ENCODE data around the gene HCLS1.
A peak's percentile ranks its signal among the peaks of the same experiment; 100 is the strongest.

Gene HCLS1

GRCh38 chr3:121642601-121643314 lies 17.9 kb downstream of the HCLS1 start:
- H3K36me3 Mint-ChIP-seq (ENCODE audit: low read depth): peaks cover 86% of the 10 kb centered on the region
- no peak overlapping the region for H3K4me3 Mint-ChIP-seq
- intact Hi-C loops (cut with micrococcal nuclease): no loop called here
- H3K27me3 Mint-ChIP-seq: no peaks in the 10 kb centered on the region
- no peaks in the 10 kb centered on the region for H3K9me3 Mint-ChIP-seq
- no peaks in the 10 kb centered on the region for H3K4me1 Mint-ChIP-seq (ENCODE audit: low read depth)
- no peak overlapping the region for H3K27ac Mint-ChIP-seq

- H3K9me3 Mint-ChIP-seq: no peaks in the 10 kb centered on the region
- H3K4me1 Mint-ChIP-seq (ENCODE audit: low read depth): no peaks in the 10 kb centered on the region
- H3K4me3 Mint-ChIP-seq: no peak overlapping the region
- intact Hi-C loops (cut with micrococcal nuclease): no loop called here
- peaks cover 92% of the 10 kb centered on the region for H3K36me3 Mint-ChIP-seq (ENCODE audit: low read depth)
- H3K27ac Mint-ChIP-seq: no peak overlapping the region
- H3K27me3 Mint-ChIP-seq: no peaks in the 10 kb centered on the region
Measured at GRCh38 chr3:121641127-121641526, 19.6 kb downstream of the HCLS1 start.

- no peaks in the 10 kb centered on the region for H3K27me3 Mint-ChIP-seq
- H3K36me3 Mint-ChIP-seq (ENCODE audit: low read depth): peaks cover 100% of the 10 kb centered on the region
- no peak overlapping the region for H3K27ac Mint-ChIP-seq
Measured at GRCh38 chr3:121637922-121638321, 22.8 kb downstream of the HCLS1 start.

GRCh38 chr3:121630355-121630754 lies 30.3 kb downstream of the HCLS1 start:
- Mint-ChIP-seq H3K27ac (peak overlapping the region; percentile 2), H3K27me3 (no peaks in the 10 kb centered on the region), H3K9me3 (no peaks in the 10 kb centered on the region), H3K4me1 (ENCODE audit: low read depth) (no peaks in the 10 kb centered on the region), H3K36me3 (ENCODE audit: low read depth) (peaks cover 69% of the 10 kb centered on the region), H3K4me3 (no peak overlapping the region)
- intact Hi-C loops (cut with micrococcal nuclease): no loop called here

More at GRCh38 chr3:121637922-121638321, 22.8 kb downstream of the HCLS1 start:
- intact Hi-C loops (cut with micrococcal nuclease): no loop called here
- Mint-ChIP-seq H3K9me3 (no peaks in the 10 kb centered on the region), H3K4me3 (no peak overlapping the region), H3K4me1 (ENCODE audit: low read depth) (no peaks in the 10 kb centered on the region)

- H3K4me3 Mint-ChIP-seq: no peak overlapping the region
- peaks cover 62% of the 10 kb centered on the region for H3K36me3 Mint-ChIP-seq (ENCODE audit: low read depth)
- no peaks in the 10 kb centered on the region for H3K9me3 Mint-ChIP-seq
- H3K4me1 Mint-ChIP-seq (ENCODE audit: low read depth): no peaks in the 10 kb centered on the region
- H3K27ac Mint-ChIP-seq: no peak overlapping the region
- intact Hi-C loops (cut with micrococcal nuclease): no loop called here
- H3K27me3 Mint-ChIP-seq: no peaks in the 10 kb centered on the region
Measured at GRCh38 chr3:121629601-121630000, 31.1 kb downstream of the HCLS1 start.

GRCh38 chr3:121627622-121628021 lies 33.1 kb downstream of the HCLS1 start:
- no peaks in the 10 kb centered on the region for H3K9me3 Mint-ChIP-seq
- H3K36me3 Mint-ChIP-seq (ENCODE audit: low read depth): peaks cover 42% of the 10 kb centered on the region
- H3K4me1 Mint-ChIP-seq (ENCODE audit: low read depth): no peaks in the 10 kb centered on the region
- H3K4me3 Mint-ChIP-seq: no peak overlapping the region
- H3K27me3 Mint-ChIP-seq: peaks cover under 1% of the 10 kb centered on the region
- intact Hi-C loops (cut with micrococcal nuclease): no loop called here
- H3K27ac Mint-ChIP-seq: no peak overlapping the region

- Mint-ChIP-seq H3K9me3 (no peaks in the 10 kb centered on the region), H3K36me3 (ENCODE audit: low read depth) (peaks cover 38% of the 10 kb centered on the region), H3K27me3 (peaks cover 1% of the 10 kb centered on the region), H3K4me3 (no peak overlapping the region), H3K4me1 (ENCODE audit: low read depth) (no peaks in the 10 kb centered on the region), H3K27ac (no peak overlapping the region)
- intact Hi-C loops (cut with micrococcal nuclease): no loop called here
Measured at GRCh38 chr3:121627211-121627610, 33.5 kb downstream of the HCLS1 start.

GRCh38 chr3:121626495-121626894 lies 34.2 kb downstream of the HCLS1 start:
- Mint-ChIP-seq H3K27me3 (peaks cover 1% of the 10 kb centered on the region), H3K4me1 (ENCODE audit: low read depth) (peaks cover 5% of the 10 kb centered on the region), H3K9me3 (peaks cover 7% of the 10 kb centered on the region), H3K4me3 (no peak overlapping the region), H3K36me3 (ENCODE audit: low read depth) (peaks cover 31% of the 10 kb centered on the region), H3K27ac (no peak overlapping the region)
- intact Hi-C loops (cut with micrococcal nuclease): no loop called here

- no peak overlapping the region for H3K4me3 Mint-ChIP-seq
- H3K36me3 Mint-ChIP-seq (ENCODE audit: low read depth): peaks cover 9% of the 10 kb centered on the region
- intact Hi-C loops (cut with micrococcal nuclease): no loop called here
- no peak overlapping the region for H3K27ac Mint-ChIP-seq
- peaks cover 6% of the 10 kb centered on the region for H3K4me1 Mint-ChIP-seq (ENCODE audit: low read depth)
- H3K9me3 Mint-ChIP-seq: peaks cover 9% of the 10 kb centered on the region
- peaks cover 1% of the 10 kb centered on the region for H3K27me3 Mint-ChIP-seq
Measured at GRCh38 chr3:121624147-121624899, 36.4 kb downstream of the HCLS1 start.

GRCh38 chr3:121621491-121621890 lies 39.2 kb downstream of the HCLS1 start:
- Mint-ChIP-seq H3K4me3 (no peak overlapping the region), H3K27ac (no peak overlapping the region), H3K9me3 (peaks cover 9% of the 10 kb centered on the region), H3K36me3 (ENCODE audit: low read depth) (no peaks in the 10 kb centered on the region), H3K27me3 (peaks cover 1% of the 10 kb centered on the region), H3K4me1 (ENCODE audit: low read depth) (peaks cover 6% of the 10 kb centered on the region)
- intact Hi-C loops (cut with micrococcal nuclease): no loop called here

- Mint-ChIP-seq H3K4me3 (no peak overlapping the region), H3K4me1 (ENCODE audit: low read depth) (peaks cover 6% of the 10 kb centered on the region), H3K27me3 (peaks cover 1% of the 10 kb centered on the region), H3K27ac (no peak overlapping the region), H3K9me3 (peaks cover 9% of the 10 kb centered on the region), H3K36me3 (ENCODE audit: low read depth) (no peaks in the 10 kb centered on the region)
- intact Hi-C loops (cut with micrococcal nuclease): no loop called here
Measured at GRCh38 chr3:121619691-121620090, 41.0 kb downstream of the HCLS1 start.

- Mint-ChIP-seq H3K36me3 (ENCODE audit: low read depth) (no peaks in the 10 kb centered on the region), H3K9me3 (no peaks in the 10 kb centered on the region), H3K27ac (no peak overlapping the region), H3K4me3 (no peak overlapping the region), H3K27me3 (no peaks in the 10 kb centered on the region), H3K4me1 (ENCODE audit: low read depth) (no peaks in the 10 kb centered on the region)
- intact Hi-C loops (cut with micrococcal nuclease): no loop called here
Measured at GRCh38 chr3:121606106-121606505, 54.6 kb downstream of the HCLS1 start.

- no peaks in the 10 kb centered on the region for H3K27me3 Mint-ChIP-seq
- intact Hi-C loops (cut with micrococcal nuclease): no loop called here
- H3K4me1 Mint-ChIP-seq (ENCODE audit: low read depth): no peaks in the 10 kb centered on the region
- no peak overlapping the region for H3K27ac Mint-ChIP-seq
- no peaks in the 10 kb centered on the region for H3K36me3 Mint-ChIP-seq (ENCODE audit: low read depth)
- no peak overlapping the region for H3K4me3 Mint-ChIP-seq
- no peaks in the 10 kb centered on the region for H3K9me3 Mint-ChIP-seq
Measured at GRCh38 chr3:121604759-121605158, 55.9 kb downstream of the HCLS1 start.

GRCh38 chr3:121601212-121601812 lies 59.4 kb downstream of the HCLS1 start:
- H3K4me1 Mint-ChIP-seq (ENCODE audit: low read depth): no peaks in the 10 kb centered on the region
- intact Hi-C loops (cut with micrococcal nuclease): no loop called here
- H3K9me3 Mint-ChIP-seq: no peaks in the 10 kb centered on the region
- H3K27me3 Mint-ChIP-seq: no peaks in the 10 kb centered on the region
- H3K36me3 Mint-ChIP-seq (ENCODE audit: low read depth): no peaks in the 10 kb centered on the region
- H3K27ac Mint-ChIP-seq: no peak overlapping the region
- H3K4me3 Mint-ChIP-seq: no peak overlapping the region
